ENCODE results near the gene EPS8L1. TPM values are rescaled to one million over a fixed set of nuclear protein-coding genes. Genes with fewer than 3 reads are reported as not detected.

EPS8L1 gene
- total RNA-seq, 1 experiment from 2014 or later = 75.8 TPM

DNA sequence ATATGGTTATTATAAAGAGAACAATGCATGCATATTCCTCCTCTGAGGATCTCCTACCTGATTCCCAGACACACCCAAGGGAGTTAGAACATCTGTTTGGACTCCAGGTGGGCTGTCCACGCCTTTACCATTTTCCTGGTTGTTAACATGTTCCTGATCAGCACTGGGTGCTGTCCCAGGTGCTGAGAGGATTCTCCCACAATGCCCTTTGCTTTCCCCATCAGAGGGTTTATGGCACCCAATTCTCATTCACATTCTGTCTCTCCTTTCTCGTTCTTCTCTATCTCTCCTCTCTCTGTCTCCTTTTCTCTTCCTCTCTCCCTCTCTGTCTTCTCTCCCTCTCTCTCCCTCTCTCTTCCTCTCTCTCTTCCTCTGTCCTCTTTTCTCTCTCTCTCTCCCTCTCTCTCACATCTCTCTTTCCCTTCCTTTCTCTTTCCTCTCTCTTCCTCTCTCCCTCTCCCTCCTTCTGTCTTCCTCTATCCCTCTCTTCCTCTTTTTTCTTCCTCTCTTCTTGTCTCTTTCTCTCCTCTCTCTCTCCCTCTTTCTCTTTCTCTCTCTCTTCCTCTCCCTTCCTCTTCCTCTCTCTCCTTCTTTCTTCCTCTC, 9.5 kb upstream of the EPS8L1 start:
- H3K9ac ChIP-seq (ENCODE audit: low read length) = no peak overlapping the region
- H3K27me3 ChIP-seq (ENCODE audit: low read length) = no peaks in the 10 kb centered on the region
- no peaks in the 10 kb centered on the region for H3K9me3 ChIP-seq (ENCODE audit: low read length)
- no TSS peak for BruUV-seq (replicated peaks)
- H3K4me3 ChIP-seq (ENCODE audit: low read length) = no peak overlapping the region
- peaks cover 9% of the 10 kb centered on the region for H3F3A ChIP-seq (ENCODE audit: low read length, unreplicated experiment)
- H3K36me3 ChIP-seq (ENCODE audit: low read depth, low read length) = no peaks in the 10 kb centered on the region
- ChIA-PET POLR2A (ENCODE audit: unreplicated experiment) (no interaction called here), CTCF (no interaction called here)
- peaks cover 4% of the 10 kb centered on the region; the same call in 1 of the 2 replicates for H4K20me1 ChIP-seq (ENCODE audit: low read length)
- H3K9me2 ChIP-seq (replicated peaks; ENCODE audit: low read length) = no peaks in the 10 kb centered on the region
- no peak for TF ChIP-seq EZH2 (IDR thresholded peaks at IDR 0.05; ENCODE audit: low read length, unreplicated experiment)
- TF ChIP-seq EZH2phosphoT487 (IDR thresholded peaks at IDR 0.05; ENCODE audit: borderline replicate concordance, low read length) = no peak
- TF ChIP-seq CTCF (conservative IDR thresholded peaks at IDR 0.05; ENCODE audit: low read depth, low read length) = no peak
- intact Hi-C loops (cut with micrococcal nuclease) = no loop called here
- H3K27ac ChIP-seq (ENCODE audit: low read length) = no peak overlapping the region
- no peak overlapping the region for H2AFZ ChIP-seq (ENCODE audit: low read length)
- peaks cover 30% of the 10 kb centered on the region for H3K4me1 ChIP-seq (ENCODE audit: insufficient read depth, low read length)
- no peak overlapping the region for H3K4me2 ChIP-seq (ENCODE audit: low read length)
- ATAC-seq = no peak
- DNase-seq = peak; percentile 38
- H3K79me2 ChIP-seq (ENCODE audit: low read length) = peaks cover 17% of the 10 kb centered on the region

- DNase-seq (no peak), ATAC-seq (no peak)
- Histone ChIP-seq H3K4me3 (ENCODE audit: low read length) (no peak overlapping the region), H3K4me2 (ENCODE audit: low read length) (no peak overlapping the region), H3K36me3 (ENCODE audit: low read depth, low read length) (no peaks in the 10 kb centered on the region), H3F3A (ENCODE audit: low read length, unreplicated experiment) (peaks cover 9% of the 10 kb centered on the region), H3K79me2 (ENCODE audit: low read length) (0 out of 2 replicates have a peak, but pooled peaks cover under 1% of the 10 kb centered on the region), H3K27me3 (ENCODE audit: low read length) (no peaks in the 10 kb centered on the region), H3K9me2 (replicated peaks; ENCODE audit: low read length) (no peaks in the 10 kb centered on the region), H3K27ac (ENCODE audit: low read length) (no peak overlapping the region), H2AFZ (ENCODE audit: low read length) (no peak overlapping the region), H3K9me3 (ENCODE audit: low read length) (no peaks in the 10 kb centered on the region), H3K4me1 (ENCODE audit: insufficient read depth, low read length) (peaks cover 29% of the 10 kb centered on the region), H3K9ac (ENCODE audit: low read length) (no peak overlapping the region), H4K20me1 (ENCODE audit: low read length) (no peaks in the 10 kb centered on the region)
- intact Hi-C loops (cut with micrococcal nuclease) = no loop called here
- ChIA-PET POLR2A (ENCODE audit: unreplicated experiment) (no interaction called here), CTCF (no interaction called here)
- TF ChIP-seq EZH2 (IDR thresholded peaks at IDR 0.05; ENCODE audit: low read length, unreplicated experiment) (no peak), EZH2phosphoT487 (IDR thresholded peaks at IDR 0.05; ENCODE audit: borderline replicate concordance, low read length) (no peak), CTCF (conservative IDR thresholded peaks at IDR 0.05; ENCODE audit: low read depth, low read length) (no peak)
- BruUV-seq (replicated peaks) = no TSS peak
Observed at GRCh38 chr19:55067869-55068268, 7.8 kb upstream of the EPS8L1 start.
